Measurements from ENCODE around the gene HOXD8.

HOXD8 gene

GRCh38 chr2:176156301-176156806 lies 26.8 kb downstream of the HOXD8 start:
- Histone ChIP-seq H3K27ac (ENCODE audit: low read depth, low read length) (no peak overlapping the region), H3K4me1 (ENCODE audit: control insufficient read depth, insufficient read depth, low read length) (no peaks in the 10 kb centered on the region), H3K36me3 (ENCODE audit: control insufficient read depth, insufficient read depth, low read length) (peaks cover 3% of the 10 kb centered on the region), H3K4me3 (ENCODE audit: low read length) (no peak overlapping the region), H3K27me3 (ENCODE audit: control insufficient read depth, insufficient read depth, low read length) (peaks cover 31% of the 10 kb centered on the region), H3K9ac (ENCODE audit: low read length) (no peak overlapping the region)

GRCh38 chr2:176156807-176157498 lies 27.4 kb downstream of the HOXD8 start, which contains the start of gene HOXD3:
Gene HOXD3, plus strand, starts transcription at chr2:176157307. Its CDS starts 11,808 bp downstream, at chr2:176169115.
- H3K27me3 ChIP-seq (ENCODE audit: control insufficient read depth, insufficient read depth, low read length), result peaks cover 33% of the 10 kb centered on the region
- no peak within 1 kb of the TSS for H3K9ac ChIP-seq (ENCODE audit: low read length)
- no peaks in the 10 kb centered on the region for H3K4me1 ChIP-seq (ENCODE audit: control insufficient read depth, insufficient read depth, low read length)
- H3K27ac ChIP-seq (ENCODE audit: low read depth, low read length), result no peak within 1 kb of the TSS
- H3K4me3 ChIP-seq (ENCODE audit: low read length), result peak within 1 kb of the TSS; percentile 44
- peaks cover 3% of the 10 kb centered on the region for H3K36me3 ChIP-seq (ENCODE audit: control insufficient read depth, insufficient read depth, low read length)

DNA sequence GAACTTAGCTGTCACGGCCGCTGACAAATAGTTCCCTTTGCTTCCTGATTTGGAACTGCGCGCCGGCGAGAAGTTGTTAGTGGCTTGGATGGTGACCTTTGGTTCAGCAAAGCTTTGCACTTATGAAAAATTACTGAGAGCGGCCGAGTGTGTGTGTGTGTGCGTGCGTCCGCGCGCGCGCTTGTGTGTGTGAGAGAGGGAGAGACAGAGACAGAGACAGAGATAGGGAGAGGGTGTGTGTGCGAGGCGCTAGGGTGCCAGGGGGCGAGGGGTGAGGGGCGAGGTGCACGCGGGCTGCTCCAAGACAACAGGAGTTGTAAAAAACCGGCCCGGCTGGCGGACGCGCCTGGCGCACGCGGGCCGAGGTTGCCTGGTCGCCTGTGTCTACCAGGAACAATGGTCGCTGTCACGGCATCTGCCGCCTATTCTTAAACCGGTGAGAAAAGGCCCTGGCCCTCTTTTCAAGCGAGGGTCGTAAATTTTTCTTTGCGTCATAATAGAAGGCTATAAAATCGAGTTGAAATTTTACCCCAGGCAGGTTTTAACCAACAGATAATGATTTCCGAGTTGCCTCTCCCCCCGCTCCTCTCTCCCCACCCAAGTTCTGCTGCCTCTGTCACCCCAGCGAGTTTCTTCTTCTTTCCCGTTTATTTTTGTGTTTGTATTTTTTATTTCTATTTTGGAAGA lies 28.1 kb downstream of the HOXD8 start:
- Histone ChIP-seq H3K4me1 (ENCODE audit: control insufficient read depth, insufficient read depth, low read length) (no peaks in the 10 kb centered on the region), H3K9ac (ENCODE audit: low read length) (no peak overlapping the region), H3K36me3 (ENCODE audit: control insufficient read depth, insufficient read depth, low read length) (peaks cover 3% of the 10 kb centered on the region), H3K4me3 (ENCODE audit: low read length) (peak overlapping the region; percentile 44), H3K27ac (ENCODE audit: low read depth, low read length) (no peak overlapping the region), H3K27me3 (ENCODE audit: control insufficient read depth, insufficient read depth, low read length) (peaks cover 37% of the 10 kb centered on the region)

GRCh38 chr2:176158186-176158591 lies 28.7 kb downstream of the HOXD8 start:
- no peak overlapping the region for H3K9ac ChIP-seq (ENCODE audit: low read length)
- no peaks in the 10 kb centered on the region for H3K4me1 ChIP-seq (ENCODE audit: control insufficient read depth, insufficient read depth, low read length)
- H3K36me3 ChIP-seq (ENCODE audit: control insufficient read depth, insufficient read depth, low read length), result no peaks in the 10 kb centered on the region
- H3K27me3 ChIP-seq (ENCODE audit: control insufficient read depth, insufficient read depth, low read length), result peaks cover 38% of the 10 kb centered on the region
- H3K4me3 ChIP-seq (ENCODE audit: low read length), result peak overlapping the region; percentile 44
- no peak overlapping the region for H3K27ac ChIP-seq (ENCODE audit: low read depth, low read length)

GRCh38 chr2:176158855-176159662 lies 29.6 kb downstream of the HOXD8 start:
- no peak overlapping the region for H3K4me3 ChIP-seq (ENCODE audit: low read length)
- H3K27ac ChIP-seq (ENCODE audit: low read depth, low read length), result no peak overlapping the region

DNA sequence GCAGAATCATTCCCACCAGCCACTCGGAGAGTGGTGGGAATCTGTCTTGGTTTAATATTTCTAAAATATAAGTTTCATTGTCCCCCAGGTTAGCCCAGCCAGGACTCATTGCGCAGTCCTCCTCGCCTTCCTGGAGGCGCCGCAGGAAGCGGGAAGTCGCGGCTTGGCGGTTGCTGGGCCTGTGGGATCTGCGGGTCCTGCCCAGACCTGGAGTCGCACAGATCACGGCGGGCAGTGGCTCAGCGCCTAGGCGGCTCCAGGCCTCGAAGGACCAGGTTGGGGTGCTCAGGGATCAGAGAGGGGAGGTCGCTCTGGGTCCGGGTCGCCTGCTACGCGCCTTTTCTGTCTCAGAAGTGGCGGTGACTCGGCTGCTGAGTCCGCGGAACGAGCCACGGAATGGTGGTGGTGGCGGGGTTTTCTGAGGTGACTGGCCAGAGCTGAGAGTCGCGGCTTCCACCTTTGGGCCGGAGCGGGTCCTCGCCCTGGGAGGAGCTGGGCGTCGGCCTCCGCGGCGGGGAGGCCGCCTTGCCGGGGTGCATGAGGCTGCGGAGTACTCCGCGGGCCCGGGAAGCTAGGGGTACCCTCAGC lies 30.3 kb downstream of the HOXD8 start:
- H3K4me1 ChIP-seq (ENCODE audit: control insufficient read depth, insufficient read depth, low read length), result no peaks in the 10 kb centered on the region
- H3K9ac ChIP-seq (ENCODE audit: low read length), result no peak overlapping the region
- H3K36me3 ChIP-seq (ENCODE audit: control insufficient read depth, insufficient read depth, low read length), result no peaks in the 10 kb centered on the region
- peaks cover 40% of the 10 kb centered on the region for H3K27me3 ChIP-seq (ENCODE audit: control insufficient read depth, insufficient read depth, low read length)
- no peak overlapping the region for H3K27ac ChIP-seq (ENCODE audit: low read depth, low read length)
- no peak overlapping the region for H3K4me3 ChIP-seq (ENCODE audit: low read length)

More at GRCh38 chr2:176158855-176159662, 29.6 kb downstream of the HOXD8 start:
- Histone ChIP-seq H3K9ac (ENCODE audit: low read length) (no peak overlapping the region), H3K4me1 (ENCODE audit: control insufficient read depth, insufficient read depth, low read length) (no peaks in the 10 kb centered on the region), H3K36me3 (ENCODE audit: control insufficient read depth, insufficient read depth, low read length) (no peaks in the 10 kb centered on the region), H3K27me3 (ENCODE audit: control insufficient read depth, insufficient read depth, low read length) (peaks cover 38% of the 10 kb centered on the region)

DNA sequence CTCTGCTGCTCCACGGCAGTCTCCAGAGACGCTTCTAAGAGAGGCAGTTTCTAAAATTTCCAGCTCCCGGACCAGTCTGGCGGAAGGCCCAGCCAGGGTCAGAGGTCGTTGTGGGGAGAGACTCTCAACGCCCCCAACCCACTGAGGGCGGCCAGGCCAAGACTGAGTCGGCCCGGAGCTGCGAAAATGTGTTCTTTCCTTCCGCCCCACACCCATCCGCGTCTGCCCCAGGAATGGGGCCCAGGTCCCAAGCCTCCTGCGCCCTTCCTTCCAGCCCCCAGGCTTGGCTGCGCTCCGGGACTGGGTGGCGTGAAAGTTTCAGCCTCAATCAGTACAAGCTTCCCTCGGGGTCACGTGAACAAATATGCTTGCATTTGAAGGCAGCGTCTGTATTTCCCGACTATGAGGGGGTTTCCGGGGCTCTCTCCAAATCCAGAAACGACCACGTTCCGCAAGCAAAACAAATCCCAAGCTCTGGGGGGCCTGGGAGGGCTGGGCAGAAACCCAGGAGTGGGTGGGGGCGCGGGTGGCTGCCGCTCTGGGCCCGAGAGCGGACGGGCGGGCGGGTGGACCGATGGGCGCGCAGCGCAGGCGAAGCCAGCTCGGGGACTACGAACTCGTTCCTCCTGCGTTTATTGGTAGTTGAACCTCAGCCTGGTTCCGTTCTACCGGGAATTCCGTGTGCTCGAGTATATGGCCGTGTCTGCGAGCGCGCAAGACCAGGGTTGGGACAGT lies 30.9 kb downstream of the HOXD8 start:
- Histone ChIP-seq H3K4me3 (ENCODE audit: low read length) (peak overlapping the region; percentile 32), H3K27ac (ENCODE audit: low read depth, low read length) (no peak overlapping the region), H3K36me3 (ENCODE audit: control insufficient read depth, insufficient read depth, low read length) (no peaks in the 10 kb centered on the region), H3K4me1 (ENCODE audit: control insufficient read depth, insufficient read depth, low read length) (no peaks in the 10 kb centered on the region), H3K27me3 (ENCODE audit: control insufficient read depth, insufficient read depth, low read length) (peaks cover 41% of the 10 kb centered on the region), H3K9ac (ENCODE audit: low read length) (no peak overlapping the region)

- Histone ChIP-seq H3K36me3 (ENCODE audit: control insufficient read depth, insufficient read depth, low read length) (no peaks in the 10 kb centered on the region), H3K4me3 (ENCODE audit: low read length) (peak overlapping the region; percentile 3), H3K27ac (ENCODE audit: low read depth, low read length) (no peak overlapping the region), H3K4me1 (ENCODE audit: control insufficient read depth, insufficient read depth, low read length) (no peaks in the 10 kb centered on the region), H3K9ac (ENCODE audit: low read length) (no peak overlapping the region), H3K27me3 (ENCODE audit: control insufficient read depth, insufficient read depth, low read length) (peaks cover 46% of the 10 kb centered on the region)
Observed at GRCh38 chr2:176160986-176161824, 31.7 kb downstream of the HOXD8 start.

DNA sequence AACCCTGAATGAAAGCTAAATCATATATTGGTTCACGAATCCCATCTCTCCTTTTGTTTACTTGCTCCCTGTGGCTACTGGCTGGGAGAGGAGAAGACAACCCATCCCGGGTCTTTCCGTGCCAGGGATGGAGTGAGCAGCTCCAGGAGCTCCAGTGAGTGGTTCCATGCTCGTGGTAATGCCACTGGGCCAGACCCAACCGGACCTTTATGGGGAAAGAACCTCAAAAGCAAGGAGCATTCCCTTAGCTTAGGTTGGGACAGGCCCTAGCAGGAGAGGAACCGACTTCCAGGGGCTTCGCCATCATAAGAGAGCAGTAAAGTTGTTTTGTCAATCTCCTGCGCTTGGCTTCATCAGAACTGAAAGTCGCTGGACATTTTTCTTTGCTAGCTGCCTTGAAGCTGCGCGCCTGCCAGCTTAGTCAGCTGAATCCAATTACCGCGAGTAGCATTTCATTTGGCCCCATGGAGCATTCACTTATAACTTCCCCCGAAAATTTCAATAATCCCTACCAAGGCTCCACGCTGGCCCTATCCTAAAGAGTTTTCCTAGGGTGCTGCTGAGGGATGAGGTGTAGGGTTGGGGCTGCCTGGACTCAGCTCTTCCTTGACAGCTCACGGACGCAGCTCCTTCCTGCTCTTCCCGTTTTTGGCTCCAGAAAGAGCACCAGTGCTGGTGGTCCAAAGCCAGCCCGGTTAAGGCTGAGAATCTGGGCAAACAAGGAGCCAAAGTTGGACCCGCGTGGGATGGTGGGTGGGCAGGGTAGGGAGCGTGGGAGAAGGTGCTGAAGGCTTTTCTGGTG lies 32.5 kb downstream of the HOXD8 start:
- Histone ChIP-seq H3K4me3 (ENCODE audit: low read length) (no peak overlapping the region), H3K4me1 (ENCODE audit: control insufficient read depth, insufficient read depth, low read length) (no peaks in the 10 kb centered on the region), H3K36me3 (ENCODE audit: control insufficient read depth, insufficient read depth, low read length) (no peaks in the 10 kb centered on the region), H3K27ac (ENCODE audit: low read depth, low read length) (no peak overlapping the region), H3K27me3 (ENCODE audit: control insufficient read depth, insufficient read depth, low read length) (peaks cover 46% of the 10 kb centered on the region), H3K9ac (ENCODE audit: low read length) (no peak overlapping the region)

DNA sequence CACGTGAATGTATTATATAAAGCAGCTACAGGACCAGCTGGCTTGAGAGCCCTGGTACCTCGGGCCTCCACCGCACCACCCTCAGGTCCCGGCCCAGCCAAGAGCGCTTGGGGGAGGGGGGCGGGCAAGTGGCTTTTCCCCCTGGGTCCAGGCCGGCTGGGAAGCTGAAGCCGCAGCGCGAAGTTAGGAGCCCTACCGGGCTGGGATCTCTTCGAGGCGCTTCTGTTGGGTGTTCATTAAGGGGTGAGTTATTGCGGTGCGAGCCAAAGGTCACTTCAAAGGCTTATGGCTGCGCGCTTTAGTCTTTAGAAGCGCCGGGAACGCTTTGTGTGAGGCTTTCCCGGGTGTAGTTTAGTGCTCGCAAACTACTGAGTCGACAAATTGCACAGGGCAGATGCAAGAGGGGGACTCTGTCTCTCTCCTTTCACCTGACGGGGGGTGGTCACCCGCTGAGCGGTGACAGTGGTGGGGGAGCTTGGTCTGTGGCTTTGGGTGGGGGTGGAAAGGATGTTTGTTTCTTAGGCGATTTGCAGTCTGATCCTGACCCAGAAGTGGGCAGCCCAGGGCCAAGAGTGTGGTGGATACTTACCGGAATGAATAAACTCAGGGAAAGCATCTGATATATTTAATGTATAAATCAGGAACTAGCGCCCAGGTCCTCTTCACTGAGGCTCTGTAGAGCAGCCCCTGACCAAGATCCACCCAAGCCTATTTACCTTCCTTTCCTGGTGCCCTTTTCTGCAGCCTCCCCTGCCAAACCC lies 33.6 kb downstream of the HOXD8 start:
- H3K27me3 ChIP-seq (ENCODE audit: control insufficient read depth, insufficient read depth, low read length), result peaks cover 42% of the 10 kb centered on the region
- H3K4me3 ChIP-seq (ENCODE audit: low read length), result no peak overlapping the region
- H3K27ac ChIP-seq (ENCODE audit: low read depth, low read length), result no peak overlapping the region
- no peaks in the 10 kb centered on the region for H3K4me1 ChIP-seq (ENCODE audit: control insufficient read depth, insufficient read depth, low read length)
- H3K9ac ChIP-seq (ENCODE audit: low read length), result no peak overlapping the region
- no peaks in the 10 kb centered on the region for H3K36me3 ChIP-seq (ENCODE audit: control insufficient read depth, insufficient read depth, low read length)

Data from rectal smooth muscle tissue (tissue), 1 donor.